Putamen (tissue), 1 donor: Measurements from ENCODE around the gene KCNQ1.

Source experiments
- DNase-seq: peaks from one replicate; pipeline ENCODE4 v3.0.0-alpha.2; 2016; ENCODE audit warnings: low spot score

KCNQ1 gene

DNA sequence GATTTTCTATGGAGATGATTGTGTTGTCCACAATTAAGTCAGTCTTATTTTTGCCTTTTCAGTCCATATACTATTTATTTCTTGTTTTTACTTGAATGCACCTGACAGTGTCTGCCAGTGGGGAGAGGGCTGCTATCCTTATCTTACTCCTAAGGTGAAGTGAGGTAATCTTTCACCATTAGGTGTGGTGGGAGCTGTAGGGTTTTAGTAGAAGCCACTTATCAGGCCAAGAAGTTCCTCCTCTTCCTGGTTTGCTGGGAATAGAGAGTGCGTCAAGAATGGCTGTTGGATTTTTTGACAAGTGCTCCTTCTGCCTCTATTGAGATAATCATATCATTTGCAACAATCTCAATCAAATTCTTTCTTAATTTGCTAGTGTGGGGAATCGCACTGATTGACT is 108.4 kb downstream of the KCNQ1 start:
- DNase-seq: no peak

DNA sequence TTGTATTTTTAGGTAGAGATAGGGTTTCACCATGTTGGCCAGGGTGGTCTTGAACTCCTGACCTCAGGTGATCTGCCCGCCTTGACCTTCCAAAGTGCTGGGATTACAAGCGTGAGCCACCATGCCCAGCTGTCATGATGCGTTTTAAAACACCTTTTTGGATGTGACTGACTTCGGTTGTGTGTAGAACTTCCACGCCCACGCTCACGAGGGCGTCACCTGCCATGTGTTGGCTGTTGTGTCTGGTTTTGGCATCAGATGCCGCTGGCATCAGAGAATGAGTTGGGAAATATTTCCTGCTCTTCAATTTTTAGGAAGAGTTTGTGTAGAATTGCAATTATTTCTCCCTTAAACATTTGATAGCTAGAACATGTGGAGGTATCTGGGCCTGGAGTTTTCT is 109.1 kb downstream of the KCNQ1 start:
- no peak for DNase-seq

DNA sequence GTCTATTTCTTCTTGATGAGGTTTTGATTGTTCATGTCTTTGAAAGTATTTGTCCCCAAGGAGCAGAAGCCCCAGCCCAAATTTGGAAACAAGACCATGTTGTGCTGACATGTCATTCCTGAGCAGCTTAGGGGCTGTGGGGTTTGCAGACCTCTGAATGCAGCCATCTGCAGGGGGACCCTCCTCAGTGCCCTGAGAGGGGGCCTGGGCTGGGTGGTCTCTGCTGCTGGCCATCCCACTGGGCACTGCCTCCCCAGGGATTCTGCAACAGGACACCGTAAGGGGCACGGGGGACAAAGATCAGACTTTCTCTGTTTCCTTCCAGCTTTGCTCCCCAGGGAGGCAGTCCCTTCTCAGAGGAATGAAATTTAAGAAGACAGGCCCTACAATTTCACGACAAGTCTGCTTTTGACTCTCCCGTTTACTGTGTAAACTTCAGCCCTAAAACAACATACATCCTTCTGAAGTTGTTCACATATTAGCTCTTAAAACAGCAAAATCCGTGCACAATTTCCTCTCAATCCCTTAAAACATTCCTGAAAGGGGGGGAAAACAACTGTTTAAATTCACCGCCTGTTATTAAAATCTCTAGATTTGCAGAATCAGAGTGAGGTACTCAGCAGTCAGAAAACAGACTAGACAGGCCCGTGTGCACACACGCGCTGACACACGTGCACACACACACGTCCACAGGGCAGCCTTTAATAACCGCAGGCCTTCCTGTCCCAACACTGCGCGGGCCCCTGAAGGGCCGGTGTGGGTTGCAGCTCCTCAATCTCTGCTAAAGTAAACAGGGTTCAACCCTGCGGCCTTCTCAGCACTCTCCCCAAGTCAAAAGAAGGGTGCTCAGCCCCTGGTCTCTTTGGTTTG is 109.8 kb downstream of the KCNQ1 start:
- DNase-seq: no peak

DNA sequence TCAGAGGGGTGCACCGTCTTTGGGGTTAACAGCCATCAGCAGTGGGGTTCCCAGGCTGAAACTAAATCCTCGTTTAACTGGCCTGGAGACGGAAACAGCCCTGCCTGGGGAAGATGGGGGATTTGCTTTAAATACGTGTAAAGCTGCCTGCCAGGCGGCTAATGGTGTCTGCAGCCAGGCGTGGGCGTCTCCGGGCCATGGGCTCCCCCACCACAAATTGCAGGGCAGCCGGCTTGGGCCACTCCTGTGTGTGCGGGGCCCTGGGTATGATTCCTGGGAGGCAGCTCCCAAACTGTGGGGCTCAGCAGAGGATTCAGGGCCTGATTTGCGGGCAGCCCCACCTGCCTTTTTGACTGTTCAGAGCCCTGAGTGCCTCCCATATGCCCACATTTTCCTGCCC is 110.5 kb downstream of the KCNQ1 start:
- DNase-seq: no peak

DNA sequence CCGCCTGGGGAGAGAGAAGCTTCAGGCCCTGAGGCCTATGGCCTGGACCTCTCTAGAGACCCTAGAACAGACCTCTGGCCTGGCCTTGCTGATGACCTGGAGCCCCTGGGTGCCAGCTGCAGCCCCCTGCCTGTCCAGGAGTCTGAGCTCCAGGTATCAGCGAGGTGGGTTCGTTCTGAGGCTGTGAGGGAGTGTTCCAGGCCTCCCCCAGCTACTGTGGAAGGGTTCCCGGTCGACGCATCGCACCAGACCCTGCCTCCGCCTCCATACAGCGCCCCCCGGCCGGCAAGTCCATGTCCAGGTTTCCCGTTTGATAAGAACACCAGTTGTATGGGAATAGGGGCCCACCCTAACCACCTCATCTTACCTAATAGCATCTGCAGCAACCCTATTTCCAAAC is 111.1 kb downstream of the KCNQ1 start:
- DNase-seq: no peak

DNA sequence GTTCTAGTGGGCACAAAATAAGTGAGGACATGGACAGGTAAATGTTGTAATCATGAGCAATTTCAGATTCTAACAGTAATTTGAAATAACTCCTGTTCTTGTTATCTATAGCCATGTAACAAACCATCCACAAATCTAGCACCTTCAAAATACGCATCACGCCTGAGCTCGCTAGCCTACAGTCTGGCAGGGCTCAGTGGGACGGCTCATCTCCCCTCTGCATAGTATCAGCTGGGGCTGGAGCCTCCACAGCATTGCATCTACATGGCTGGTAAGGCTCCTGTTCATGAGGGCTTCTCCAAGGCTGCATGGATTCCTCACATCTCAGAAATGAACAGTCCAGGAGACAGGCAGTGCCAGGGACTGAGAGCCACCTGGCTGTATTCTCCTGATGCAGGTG is 112.6 kb downstream of the KCNQ1 start:
- DNase-seq: no peak

DNA sequence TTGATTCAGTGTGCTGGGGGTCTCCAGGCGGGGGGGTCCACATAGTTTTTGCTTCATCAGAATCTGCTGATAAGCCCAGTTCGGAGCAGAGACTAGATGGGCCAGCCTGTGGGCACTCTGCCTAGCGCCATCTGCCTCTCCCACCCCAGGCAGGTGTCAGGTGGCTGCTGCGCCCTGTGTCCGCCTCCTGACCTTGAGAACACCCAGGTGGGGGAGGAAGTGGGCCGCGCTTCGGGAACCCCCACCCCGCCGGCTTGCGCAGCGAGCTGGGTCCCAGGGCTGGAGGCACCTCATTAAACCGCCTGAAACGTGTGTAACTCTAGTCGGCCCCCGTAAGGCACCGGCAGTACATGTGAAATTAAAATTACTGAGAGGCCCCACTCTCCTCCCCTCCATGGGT is 113.6 kb downstream of the KCNQ1 start:
- DNase-seq: no peak

DNA sequence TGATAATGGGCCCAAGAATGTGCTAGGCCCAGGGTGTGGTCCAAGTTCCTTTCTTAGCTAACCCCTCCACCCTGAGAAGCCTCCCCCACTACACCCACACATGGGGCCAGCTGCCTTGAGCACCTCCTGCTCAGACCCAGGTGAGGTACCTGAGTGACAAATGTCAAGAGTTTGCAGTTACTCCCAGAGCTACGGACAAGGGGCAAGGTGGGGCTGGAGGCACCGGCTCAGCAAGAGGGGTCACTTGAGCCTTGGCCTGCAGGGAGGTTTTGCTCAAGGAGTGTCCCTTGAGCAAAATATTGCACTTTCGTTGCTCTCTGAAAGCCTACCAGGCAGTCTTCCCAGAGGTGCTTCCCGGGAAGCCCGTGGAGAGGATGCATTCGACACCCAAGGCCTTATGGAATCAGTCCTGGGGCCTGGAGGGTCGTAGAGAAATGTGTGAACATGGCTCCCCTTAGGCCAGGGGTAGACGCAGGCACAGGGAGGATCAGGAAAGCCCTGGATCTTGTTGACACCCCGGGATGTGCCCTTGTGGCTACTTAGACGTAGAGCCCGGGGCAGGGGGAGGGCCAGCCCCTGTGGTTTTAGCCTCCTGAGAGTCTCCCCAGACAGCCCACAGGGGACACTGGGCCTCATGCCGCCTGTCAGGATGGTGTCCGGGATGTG is 114.2 kb downstream of the KCNQ1 start:
- no peak for DNase-seq

GRCh38 chr11:2559527-2560311 is 114.9 kb downstream of the KCNQ1 start:
- DNase-seq: no peak

- peak; percentile 89 for DNase-seq
Measured at GRCh38 chr11:2561696-2562581, 117.1 kb downstream of the KCNQ1 start.

DNA sequence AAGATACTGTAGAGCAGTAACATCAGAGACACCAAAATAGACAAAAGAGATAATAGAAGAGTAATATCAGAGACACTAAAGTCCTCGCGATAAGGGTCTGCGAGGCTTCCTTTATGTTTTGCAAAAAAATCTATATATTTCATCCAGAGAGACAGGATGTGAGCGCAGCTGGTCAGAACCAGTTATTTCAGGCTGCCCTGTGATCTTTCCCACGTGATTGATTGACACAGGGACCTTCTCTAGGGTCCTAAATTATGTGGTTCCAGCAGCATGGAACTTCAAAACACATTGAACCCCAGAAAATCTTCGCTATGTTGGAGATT is 118.0 kb downstream of the KCNQ1 start:
- no peak for DNase-seq

- no peak for DNase-seq
Measured at GRCh38 chr11:2563213-2564007, 118.6 kb downstream of the KCNQ1 start.

DNA sequence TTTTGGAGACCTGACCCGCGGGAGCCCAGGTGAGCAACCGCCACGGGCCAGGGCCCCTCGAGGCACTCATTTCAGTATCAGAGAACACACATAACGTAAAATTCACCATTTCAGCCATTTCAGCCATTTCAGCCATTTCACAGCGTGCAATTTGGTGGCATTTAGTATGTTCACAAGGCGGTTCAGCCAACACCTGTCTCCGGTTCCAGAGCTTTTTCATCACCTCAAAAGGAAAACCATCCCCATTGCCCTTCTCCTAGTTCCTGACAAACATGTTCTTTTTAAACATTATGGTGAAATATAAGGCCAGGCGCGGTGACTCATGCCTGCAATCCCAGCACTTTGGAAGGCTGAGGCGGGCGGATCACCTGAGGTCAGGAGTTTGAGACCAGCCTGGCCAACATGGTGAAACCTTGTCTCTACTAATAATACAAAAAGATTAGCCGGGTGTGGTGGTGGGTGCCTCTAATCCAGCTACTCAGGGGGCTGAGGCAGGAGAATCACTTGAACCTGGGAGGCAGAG is 119.3 kb downstream of the KCNQ1 start:
- no peak for DNase-seq

DNA sequence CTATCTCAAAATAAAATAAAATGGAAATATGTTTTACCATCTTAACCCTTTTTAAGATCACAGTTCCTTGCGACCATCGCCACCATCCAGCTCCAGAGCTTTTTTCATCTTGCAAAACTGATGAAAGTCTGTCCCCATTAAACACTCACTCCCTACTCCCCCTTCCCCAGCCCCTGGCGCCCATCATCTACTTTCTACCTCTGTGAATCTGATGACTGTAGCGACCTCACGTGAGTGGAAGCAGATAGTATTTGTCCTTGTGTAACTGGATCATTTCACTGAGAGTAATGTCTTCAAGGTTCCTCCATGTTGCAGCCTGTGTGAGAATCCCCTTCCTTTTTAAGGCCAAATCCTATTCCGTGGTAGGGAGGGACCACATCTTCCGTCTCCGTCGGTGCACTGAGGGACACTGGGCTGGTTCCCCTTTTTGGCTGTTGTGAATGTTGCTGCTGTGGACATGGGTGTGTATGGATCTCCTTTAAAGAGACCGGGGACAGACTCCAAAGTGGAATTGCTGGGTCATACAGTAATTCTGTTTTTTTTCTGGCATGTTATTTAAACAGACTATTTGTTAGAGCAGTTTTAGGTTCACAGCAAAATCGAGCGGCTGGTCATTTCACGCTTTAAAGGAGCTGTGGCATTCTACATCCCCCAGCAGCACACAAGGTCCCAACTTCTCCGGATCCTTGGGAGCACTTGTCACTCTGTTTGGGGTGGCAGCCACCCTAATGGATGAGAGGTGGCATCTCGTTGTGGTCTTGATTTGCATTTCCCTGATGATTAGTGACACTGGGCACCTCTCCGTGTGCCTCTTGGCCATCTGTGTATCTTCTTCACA is 120.0 kb downstream of the KCNQ1 start:
- DNase-seq: no peak

DNA sequence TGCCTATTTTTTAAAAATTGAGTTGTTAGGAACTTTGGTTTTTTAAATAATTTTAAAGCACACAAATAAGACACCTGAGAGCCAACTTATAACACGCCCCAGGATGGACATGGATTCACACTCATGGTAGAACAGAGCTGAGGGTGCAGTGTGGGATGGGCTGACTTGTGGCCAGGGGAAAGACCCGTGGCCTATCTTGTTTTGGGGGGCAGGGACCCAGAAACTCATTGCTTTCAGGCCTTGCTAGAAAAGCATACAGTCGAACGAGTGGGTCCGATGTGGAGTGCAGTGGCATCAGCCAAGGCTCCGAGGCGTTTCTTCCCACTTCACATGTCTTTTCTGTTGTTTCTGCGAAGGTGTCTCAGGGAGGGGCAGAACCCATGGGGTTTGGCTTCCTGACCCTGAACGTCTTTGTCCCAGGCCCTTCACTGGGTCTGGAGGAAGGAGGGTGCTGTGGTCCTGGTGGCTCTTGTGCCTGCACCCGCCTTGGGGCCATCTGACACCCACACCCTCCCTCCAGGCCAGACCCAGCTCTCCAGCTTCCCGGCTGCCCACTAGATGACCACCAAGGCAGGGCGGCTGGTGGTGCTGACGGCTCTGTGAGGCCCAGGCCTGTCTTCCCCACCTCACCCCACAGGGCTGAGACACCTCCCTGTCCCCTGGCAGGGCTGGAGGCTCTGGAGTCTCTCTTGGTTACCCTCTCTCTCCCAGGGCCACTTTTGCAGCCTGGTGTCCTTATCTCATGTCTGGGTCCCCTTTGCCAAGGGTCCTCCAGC is 120.8 kb downstream of the KCNQ1 start:
- DNase-seq: no peak

GRCh38 chr11:2566223-2567025 is 121.6 kb downstream of the KCNQ1 start:
- no peak for DNase-seq

DNA sequence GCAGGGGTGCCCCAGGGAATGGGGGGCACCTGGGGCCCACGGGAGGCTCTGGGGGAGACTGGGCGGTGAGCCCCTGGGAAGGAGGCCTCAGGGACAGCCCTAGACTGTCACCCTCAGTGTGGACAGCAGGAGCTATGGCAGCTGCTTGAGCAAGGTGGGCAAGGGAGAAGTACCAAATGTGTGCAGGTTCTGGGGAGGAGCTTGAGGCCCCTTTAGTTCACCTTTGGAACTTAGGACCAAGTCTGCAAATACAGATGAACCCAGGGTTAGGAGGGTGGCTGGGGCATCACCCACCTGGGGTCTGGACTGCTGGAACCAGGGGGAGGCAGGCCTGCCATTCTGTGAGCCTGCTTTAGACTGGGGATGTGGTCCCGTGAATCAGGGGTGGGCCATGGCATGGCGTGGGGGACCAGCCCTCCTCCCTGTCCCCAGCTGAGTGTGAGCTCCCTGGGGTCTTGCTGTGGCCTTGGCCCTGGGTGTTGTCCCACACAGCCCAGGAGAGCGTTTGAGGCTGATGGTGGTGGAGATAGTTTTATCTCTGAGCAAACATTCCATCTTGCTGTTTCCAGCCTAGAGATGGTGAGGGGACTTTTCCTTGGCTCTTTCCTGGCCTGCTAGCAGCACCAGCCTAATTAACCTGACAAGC is 122.3 kb downstream of the KCNQ1 start:
- DNase-seq: no peak

GRCh38 chr11:2569321-2569721 is 124.5 kb downstream of the KCNQ1 start:
- no peak for DNase-seq
